GM12873 (cell line): ENCODE data around the gene GID8.

Experiments
- CTCF ChIP-seq: IDR thresholded peaks from 2 replicates; pipeline ENCODE4 v1.5.1; 2012; ENCODE audit warnings: low read depth, mild to moderate bottlenecking, moderate library complexity, low read length, control low read depth; ENCODE audit not compliant: insufficient read depth; ENCODE audit errors: missing control alignments

Gene GID8

GRCh38 chr20:62952968-62953838 lies 15.3 kb downstream of the GID8 start:
- no peak for TF ChIP-seq CTCF

- no peak for TF ChIP-seq CTCF
Observed at GRCh38 chr20:62953839-62954703, 16.1 kb downstream of the GID8 start.

- TF ChIP-seq CTCF, result no peak
Observed at GRCh38 chr20:62955519-62956386, 17.8 kb downstream of the GID8 start.

GRCh38 chr20:62956387-62957135 lies 18.6 kb downstream of the GID8 start:
- TF ChIP-seq CTCF, result no peak

GRCh38 chr20:62957136-62958117 lies 19.5 kb downstream of the GID8 start:
- TF ChIP-seq CTCF, result no peak
